HG03039 (cell line): ENCODE results near the gene TMED8.

Source experiments
- ATAC-seq: cut with Tn5 transposase; IDR thresholded peaks from one replicate; pipeline ENCODE4 v1.9.1; 2021; ENCODE audit warnings: mild to moderate bottlenecking, moderate library complexity; ENCODE audit not compliant: unreplicated experiment

The TMED8 gene

GRCh38 chr14:77301103-77301502 is 75.8 kb downstream of the TMED8 start:
- no peak for ATAC-seq

- ATAC-seq = no peak
Measured at GRCh38 chr14:77299771-77300170, 77.1 kb downstream of the TMED8 start.

GRCh38 chr14:77296906-77297305 is 80.0 kb downstream of the TMED8 start:
- ATAC-seq = no peak

GRCh38 chr14:77296155-77296554 is 80.7 kb downstream of the TMED8 start:
- ATAC-seq = no peak

GRCh38 chr14:77290705-77291104 is 86.2 kb downstream of the TMED8 start:
- ATAC-seq = no peak

GRCh38 chr14:77286576-77286975 is 90.3 kb downstream of the TMED8 start:
- ATAC-seq = no peak
